A549 (cell line): Measurements from ENCODE around the gene HSF2BP. TPM values are rescaled to one million over a fixed set of nuclear protein-coding genes. Genes with fewer than 3 reads are reported as not detected.

ENCODE experiments used
- ATAC-seq, 2 experiments: fragments of 200-7000 bp in 1 of 2; fragments of >200 bp in 1 of 2; cut with Nextera tagmentation in 1 of 2; cut with Tn5 transposase in 1 of 2; 3 replicates each; pipeline versions ENCODE4 v1.8.0 to v1.9.1; 2018 to 2020; ENCODE audit warnings: mild to moderate bottlenecking in 1 of 2, moderate library complexity in 1 of 2
- CTCF ChIA-PET: fragments of 300-600 bp; sonication (Branson Sonifier 250); formaldehyde crosslinking; extraction: SDS; loops from one replicate; lab custom pipeline; 2021; ENCODE audit warnings: antibody characterized with exemption, inconsistent platforms; lab: Yijun Ruan, JAX
- POLR2A ChIA-PET: fragments of 350-600 bp; formaldehyde crosslinking; extraction: SDS; loops from one replicate; lab custom pipeline; 2021; ENCODE audit warnings: antibody characterized with exemption, inconsistent platforms; lab: Yijun Ruan, JAX
- DNase-seq, 2 experiments: peaks; one replicate each; pipeline versions ENCODE4 v3.0.0 to v3.0.0-alpha.2; 2011 to 2016; ENCODE audit warnings: low read depth in 1 of 2, low spot score in 1 of 2
- FAIRE-seq: peaks from 2 replicates; lab custom pipeline; 2011; peaks lifted over from hg19 to GRCh38; lab: Jason Lieb, UNC
- H3K27ac ChIP-seq, 2 experiments: fragments of >200 bp; sonication (Bioruptor Twin); formaldehyde crosslinking; 3 replicates each; pipeline ENCODE4 v1.5.1; 2016 to 2017
- H3K4me1 ChIP-seq: fragments of >200 bp; sonication (Bioruptor Twin); formaldehyde crosslinking; 3 replicates; pipeline ENCODE4 v1.6.1; 2016
- H3K4me2 ChIP-seq: fragments of >200 bp; sonication (Bioruptor Twin); formaldehyde crosslinking; 3 replicates; pipeline ENCODE4 v1.6.1; 2016
- H3K4me3 ChIP-seq: fragments of >200 bp; sonication (Bioruptor Twin); formaldehyde crosslinking; 3 replicates; pipeline ENCODE4 v1.5.1; 2016
- H3K9me3 ChIP-seq: fragments of >200 bp; sonication (Bioruptor Twin); formaldehyde crosslinking; 3 replicates; pipeline ENCODE4 v1.6.1; 2016
- CBX2 ChIP-seq: fragments of 200-600 bp; sonication (generic); IDR thresholded peaks from 2 replicates; pipeline ENCODE4 v1.6.1; 2016; ENCODE audit warnings: low read depth, mild to moderate bottlenecking, borderline replicate concordance
- CBX8 ChIP-seq: fragments of 200-600 bp; sonication (generic); IDR thresholded peaks from 2 replicates; pipeline ENCODE4 v1.6.1; 2016
- EHF ChIP-seq: fragments of 250-450 bp; sonication (Bioruptor Pico); IDR thresholded peaks from 2 replicates; pipeline ENCODE4 v1.5.0; 2020; ENCODE audit warnings: mild to moderate bottlenecking
- ELK1 ChIP-seq: fragments of 150-350 bp; IDR thresholded peaks from 2 replicates; pipeline ENCODE4 v1.6.1; 2014; ENCODE audit warnings: low read depth, mild to moderate bottlenecking, low read length
- ESRRA ChIP-seq: fragments of 150-350 bp; IDR thresholded peaks from 2 replicates; pipeline ENCODE4 v1.6.1; 2014; ENCODE audit warnings: mild to moderate bottlenecking, low read length, borderline replicate concordance
- FOSL2 ChIP-seq, 2 experiments: fragments of 450-650 bp in 1 of 2; fragments of >200 bp in 1 of 2; sonication (Bioruptor Twin) in 1 of 2; formaldehyde crosslinking; IDR thresholded peaks; 2 replicates each; pipeline versions ENCODE4 v1.5.0 to v1.6.1; 2016 to 2020; ENCODE audit warnings: mild to moderate bottlenecking in 1 of 2, moderate library complexity in 1 of 2
- FOXS1 ChIP-seq: fragments of 250-450 bp; sonication (Bioruptor Pico); IDR thresholded peaks from 2 replicates; pipeline ENCODE4 v1.5.0; 2020; ENCODE audit warnings: mild to moderate bottlenecking, moderate library complexity
- GATA3 ChIP-seq: IDR thresholded peaks from 2 replicates; pipeline ENCODE4 v1.6.1; 2012; ENCODE audit warnings: borderline replicate concordance
- HDAC2 ChIP-seq: fragments of 200-600 bp; sonication (generic); IDR thresholded peaks from 2 replicates; pipeline ENCODE4 v1.6.1; 2016
- HES2 ChIP-seq: fragments of >200 bp; sonication (Bioruptor Twin); formaldehyde crosslinking; IDR thresholded peaks from 2 replicates; pipeline ENCODE4 v1.6.1; 2016
- HOXB13 ChIP-seq: fragments of 250-450 bp; sonication (Bioruptor Pico); IDR thresholded peaks from 2 replicates; pipeline ENCODE4 v1.5.0; 2020; ENCODE audit warnings: low read depth, mild to moderate bottlenecking, moderate library complexity
- HOXB5 ChIP-seq: fragments of 250-450 bp; sonication (Bioruptor Pico); IDR thresholded peaks from 2 replicates; pipeline ENCODE4 v1.5.0; 2020; ENCODE audit warnings: mild to moderate bottlenecking, moderate library complexity
- JUNB ChIP-seq: fragments of >200 bp; sonication (Bioruptor Twin); formaldehyde crosslinking; IDR thresholded peaks from 2 replicates; pipeline ENCODE4 v1.6.1; 2016
- KDM1A ChIP-seq: fragments of 200-600 bp; sonication (generic); IDR thresholded peaks from 2 replicates; pipeline ENCODE4 v1.6.1; 2016; ENCODE audit warnings: low read depth, mild to moderate bottlenecking
- NFE2L2 ChIP-seq: fragments of 150-350 bp; conservative IDR thresholded peaks from 2 replicates; pipeline ENCODE4 v1.6.1; 2014; ENCODE audit warnings: low read length
- PHF8 ChIP-seq: fragments of 200-600 bp; sonication (generic); IDR thresholded peaks from 2 replicates; pipeline ENCODE4 v1.6.1; 2016; ENCODE audit warnings: low read depth, mild to moderate bottlenecking, antibody characterized with exemption, moderate library complexity, borderline replicate concordance
- POLR2A ChIP-seq: IDR thresholded peaks from 2 replicates; pipeline ENCODE4 v1.6.1; 2012; ENCODE audit warnings: mild to moderate bottlenecking, low read length
- RAD21 ChIP-seq, 2 experiments: fragments of >200 bp in 1 of 2; sonication (Bioruptor Twin) in 1 of 2; formaldehyde crosslinking in 1 of 2; IDR thresholded peaks in 1 of 2; conservative IDR thresholded peaks in 1 of 2; 2 replicates in 1 of 2; 3 replicates in 1 of 2; pipeline ENCODE4 v1.6.1; 2012 to 2018; ENCODE audit warnings: inconsistent platforms in 1 of 2
- REST ChIP-seq: fragments of 200-600 bp; sonication (generic); IDR thresholded peaks from 2 replicates; pipeline ENCODE4 v1.6.1; 2016; ENCODE audit warnings: antibody characterized with exemption, mild to moderate bottlenecking, moderate library complexity
- RNF2 ChIP-seq: fragments of 200-600 bp; sonication (generic); IDR thresholded peaks from 2 replicates; pipeline ENCODE4 v1.6.1; 2016; ENCODE audit warnings: low read depth, mild to moderate bottlenecking, antibody characterized with exemption, moderate library complexity, borderline replicate concordance
- SREBF2 ChIP-seq: fragments of 450-650 bp; IDR thresholded peaks from 2 replicates; pipeline ENCODE4 v1.6.1; 2014; ENCODE audit warnings: mild to moderate bottlenecking, moderate library complexity
- TFCP2L1 ChIP-seq: fragments of 250-450 bp; sonication (Bioruptor Pico); IDR thresholded peaks from 2 replicates; pipeline ENCODE4 v1.5.0; 2021; ENCODE audit warnings: mild to moderate bottlenecking
- ZC3H11A ChIP-seq: fragments of 450-650 bp; IDR thresholded peaks from 2 replicates; pipeline ENCODE4 v1.6.1; 2014; ENCODE audit warnings: antibody characterized with exemption, mild to moderate bottlenecking
- ZFP36 ChIP-seq: fragments of 450-650 bp; IDR thresholded peaks from 2 replicates; pipeline ENCODE4 v1.6.1; 2014; ENCODE audit warnings: borderline replicate concordance; ENCODE audit not compliant: partially characterized antibody
- ZNF302 ChIP-seq: fragments of 250-450 bp; sonication (Bioruptor Pico); IDR thresholded peaks from 2 replicates; pipeline ENCODE4 v1.9.0; 2021; ENCODE audit warnings: inconsistent platforms, mild to moderate bottlenecking, moderate library complexity
- ZSCAN20 ChIP-seq: fragments of 250-450 bp; sonication (Bioruptor Pico); IDR thresholded peaks from 2 replicates; pipeline ENCODE4 v1.8.0; 2022; ENCODE audit warnings: mild to moderate bottlenecking, moderate library complexity
- WGBS: methylation state at CpG from one replicate; pipeline ENCODE4 v1.1.6; 2017; ENCODE audit errors: missing lambda C conversion rate; 5-methylcytosine and 5-hydroxymethylcytosine counted together
- polyA plus RNA-seq, 4 experiments: library from polyadenylated mRNA; depleted of rRNA in 3 of 4; stranded (reverse); fragments of >200 nt; fragmentation: RNase III in 1 of 4; extraction: RNeasy Plus Mini Kit Qiagen cat#74134 plus additional on column Dnase treatment in 1 of 4; gene quantifications; 2 replicates in 3 of 4; 3 replicates in 1 of 4; pipeline ENCODE4 v1.2.3, GENCODE V29; 2011 to 2017

Gene HSF2BP
- polyA plus RNA-seq, 2 of the 4 experiments (the other 2 are of a cell fraction), result 1.7 to 3.1 TPM

GRCh38 chr21:43688906-43689305 is 29.6 kb upstream of the HSF2BP start:
- no peak for DNase-seq
- H3K4me1 ChIP-seq, result no peaks in the 10 kb centered on the region
- no peak for TF ChIP-seq ZC3H11A
- no peak for TF ChIP-seq KDM1A
- TF ChIP-seq EHF (CRISPR knock-in tag), result no peak
- TF ChIP-seq FOXS1 (CRISPR knock-in tag), result no peak
- TF ChIP-seq CBX8, result no peak
- no peak for TF ChIP-seq SREBF2
- TF ChIP-seq, all 56 proteins: peak for 0
- no peaks in the 10 kb centered on the region for H3K9me3 ChIP-seq
- FAIRE-seq, result no peak
- POLR2A ChIA-PET, result no interaction called here
- no peak overlapping the region for H3K4me3 ChIP-seq
- 91% methylated on average over 11 of the region's 12 CpGs for WGBS
- no peak for ATAC-seq
- H3K27ac ChIP-seq, result no peak overlapping the region
- no peak overlapping the region for H3K4me2 ChIP-seq
- CTCF ChIA-PET, result interaction anchor here (1.2 to 1.3 kb wide), 2 partner anchors 12 to 40 kb away, joined by 3 to 4 read pairs; no protein-coding TSS in a partner anchor

- Histone ChIP-seq H3K4me2 (no peak overlapping the region), H3K4me3 (no peak overlapping the region), H3K9me3 (no peaks in the 10 kb centered on the region), H3K4me1 (no peaks in the 10 kb centered on the region), H3K27ac (no peak overlapping the region)
- FAIRE-seq (no peak), ATAC-seq (no peak; a peak in 1 of 6 replicates)
- CTCF ChIA-PET, result interaction anchor here (1.2 kb wide), 1 partner anchor 41 kb away, joined by 4 read pairs; no protein-coding TSS in a partner anchor
- POLR2A ChIA-PET, result no interaction called here
- TF ChIP-seq RNF2, result no peak
- TF ChIP-seq ESRRA, result no peak
- no peak for TF ChIP-seq JUNB
- TF ChIP-seq POLR2A, result no peak
- no peak for TF ChIP-seq TFCP2L1 (CRISPR knock-in tag)
- no peak for TF ChIP-seq ZFP36
- no peak for TF ChIP-seq FOSL2 (IDR thresholded peaks at IDR 0.05)
- TF ChIP-seq FOSL2 (CRISPR knock-in tag; IDR thresholded peaks at IDR 0.05), result no peak
- no peak for TF ChIP-seq PHF8
- no peak for TF ChIP-seq ELK1
- TF ChIP-seq ZSCAN20 (CRISPR knock-in tag), result no peak
- no peak for TF ChIP-seq GATA3
- TF ChIP-seq, all 56 proteins: peak for 0
- 95% methylated on average over 22 of the region's 27 CpGs for WGBS
- no peak for DNase-seq
These were observed 28.5 kb upstream of the HSF2BP start for GRCh38 chr21:43687566-43688399.

- CTCF ChIA-PET, result interaction anchor here (0.6 to 1.5 kb wide), 2 partner anchors 20 to 40 kb away, joined by 3 read pairs; no protein-coding TSS in a partner anchor
- Histone ChIP-seq H3K27ac (no peak overlapping the region), H3K9me3 (no peaks in the 10 kb centered on the region), H3K4me1 (no peaks in the 10 kb centered on the region), H3K4me2 (no peak overlapping the region), H3K4me3 (no peak overlapping the region)
- no peak for DNase-seq
- POLR2A ChIA-PET, result no interaction called here
- 95% methylated on average over 20 of the region's 21 CpGs for WGBS
- no peak for FAIRE-seq
- no peak for ATAC-seq
- TF ChIP-seq ZNF302 (CRISPR knock-in tag), result no peak
- no peak for TF ChIP-seq EHF (CRISPR knock-in tag)
- no peak for TF ChIP-seq HOXB5
- TF ChIP-seq ESRRA, result no peak
- no peak for TF ChIP-seq HDAC2
- TF ChIP-seq RAD21 (conservative IDR thresholded peaks at IDR 0.05 in 1 of 2, IDR thresholded peaks at IDR 0.05 in 1 of 2), result no peak
- no peak for TF ChIP-seq ELK1
- no peak for TF ChIP-seq CBX2
- no peak for TF ChIP-seq REST
- no peak for TF ChIP-seq HOXB13
- TF ChIP-seq NFE2L2, result no peak
- TF ChIP-seq HES2, result no peak
These were observed 27.7 kb upstream of the HSF2BP start for GRCh38 chr21:43686811-43687565.
